ENCODE data around the gene SLFN11. TPM values are rescaled to one million over a fixed set of nuclear protein-coding genes. Genes with fewer than 3 reads are reported as not detected.
"Not testable (repeated sequence)": the region's sequence is repeated elsewhere in the genome, so short reads cannot be mapped to it uniquely, and the experiment has no call there.

Gene SLFN11
- 24.4 TPM for total RNA-seq

- peak; percentile 86 for DNase-seq (ENCODE audit: low spot score)
Measured at GRCh38 chr17:35373534-35373983, at the start of gene SLFN11. Gene SLFN11 (minus strand): TSS chr17:35373621. CDS start chr17:35363807, 9,814 bp downstream.

GRCh38 chr17:35421069-35421468 is 47.6 kb upstream of the SLFN11 start:
- DNase-seq (ENCODE audit: low spot score) = not testable (repeated sequence)

DNA sequence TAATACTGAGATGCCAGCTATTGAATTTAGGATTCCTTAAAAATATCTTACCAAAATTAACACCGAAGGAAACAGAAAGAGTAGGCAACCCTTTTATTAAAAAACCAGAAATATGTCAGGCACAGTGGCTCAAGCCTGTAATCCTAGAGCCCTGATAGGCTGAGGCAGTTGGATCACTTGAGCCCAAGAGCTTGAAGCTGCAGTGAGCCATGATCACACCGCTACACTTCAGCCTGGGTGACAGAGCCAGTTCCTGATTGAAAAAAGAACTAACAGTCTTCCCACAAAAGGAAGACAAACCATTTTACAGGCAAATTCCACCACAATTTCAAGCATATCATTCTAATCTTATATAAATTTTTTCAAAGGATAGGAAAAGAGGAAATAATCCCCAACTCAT is 43.2 kb upstream of the SLFN11 start:
- no peak for DNase-seq (ENCODE audit: low spot score)

- not testable (repeated sequence) for DNase-seq (ENCODE audit: low spot score)
Measured at GRCh38 chr17:35414707-35415106, 41.3 kb upstream of the SLFN11 start.

- DNase-seq (ENCODE audit: low spot score) = no peak
Measured at GRCh38 chr17:35414247-35414646, 40.8 kb upstream of the SLFN11 start.

DNA sequence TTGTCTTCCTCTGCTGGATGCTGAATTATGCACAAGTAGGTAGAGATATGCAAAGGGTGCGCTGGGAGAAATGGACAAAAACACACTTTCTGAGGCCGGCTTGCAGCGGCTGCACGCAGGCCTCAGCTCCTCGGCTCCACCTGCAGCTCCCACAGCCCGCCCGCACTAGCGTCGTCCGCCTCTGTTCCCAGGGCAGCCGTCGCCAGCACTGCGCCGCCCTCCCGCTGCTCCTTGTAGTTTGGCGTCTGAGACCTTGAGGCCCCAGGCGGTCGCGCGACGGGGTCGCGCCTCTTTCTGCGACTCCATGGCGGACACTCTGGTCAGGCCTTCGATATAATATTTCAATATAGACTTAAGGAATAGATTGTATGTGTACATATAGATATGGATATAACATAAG is 34.1 kb upstream of the SLFN11 start:
- DNase-seq (ENCODE audit: low spot score) = no peak

GRCh38 chr17:35406568-35406967 is 33.1 kb upstream of the SLFN11 start:
- DNase-seq (ENCODE audit: low spot score) = no peak

GRCh38 chr17:35404360-35404759 is 30.9 kb upstream of the SLFN11 start:
- no peak for DNase-seq (ENCODE audit: low spot score)

DNA sequence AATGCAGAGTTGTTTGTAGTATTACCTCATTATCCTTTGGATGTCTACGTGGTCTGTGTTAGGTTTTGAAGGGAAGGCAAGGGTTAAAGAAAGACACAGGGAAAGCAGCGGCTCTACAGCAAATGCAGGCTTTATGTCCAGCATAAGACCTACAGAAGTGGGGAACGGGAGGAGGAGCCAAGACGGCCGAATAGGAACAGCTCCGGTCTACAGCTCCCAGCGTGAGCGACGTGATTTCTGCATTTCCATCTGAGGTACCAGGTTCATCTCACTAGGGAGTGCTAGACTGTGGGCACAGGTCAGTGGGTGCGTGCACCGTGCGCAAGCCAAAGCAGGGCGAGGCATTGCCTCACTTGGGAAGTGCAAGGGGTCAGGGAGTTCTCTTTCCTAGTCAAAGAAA is 20.4 kb upstream of the SLFN11 start:
- DNase-seq (ENCODE audit: low spot score) = not testable (repeated sequence)

DNA sequence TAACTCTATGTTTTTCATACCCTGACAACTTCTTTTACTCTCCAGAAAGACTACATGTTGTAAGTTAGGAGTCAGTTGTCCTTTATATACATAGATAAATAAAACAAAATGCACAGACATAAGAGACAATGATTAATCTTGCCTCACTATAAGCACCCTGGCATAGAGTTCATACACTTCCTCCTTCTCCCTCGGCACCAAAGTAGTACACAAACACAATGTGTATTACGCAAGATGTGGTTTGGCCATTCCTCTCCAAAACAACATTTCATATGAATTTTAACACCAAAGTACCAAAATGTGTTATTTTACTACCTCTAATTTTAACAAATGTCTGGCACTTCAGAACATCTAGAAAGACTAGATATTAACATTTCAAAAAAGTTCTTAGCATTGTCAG is 17.2 kb upstream of the SLFN11 start:
- DNase-seq (ENCODE audit: low spot score) = no peak

DNA sequence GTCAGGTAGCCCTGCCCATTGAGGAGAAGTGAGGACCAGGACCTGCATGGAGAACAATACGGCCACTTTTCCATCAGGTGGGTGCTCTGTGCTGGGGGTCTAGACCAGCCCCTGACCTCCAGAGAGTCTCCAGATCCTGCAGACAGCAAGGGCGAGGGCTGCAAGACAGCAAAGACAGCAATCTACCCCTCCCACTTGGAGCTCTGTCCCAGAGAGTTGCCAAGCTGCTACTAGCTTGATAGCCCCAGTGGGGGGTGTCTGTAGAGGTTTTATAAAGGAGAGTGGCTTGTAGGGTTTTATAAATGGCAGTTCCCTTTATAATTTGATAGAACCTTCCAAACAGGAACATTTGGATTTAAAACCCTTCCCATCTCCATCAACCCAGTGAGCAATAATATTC is 16.7 kb upstream of the SLFN11 start:
- no peak for DNase-seq (ENCODE audit: low spot score)

DNA sequence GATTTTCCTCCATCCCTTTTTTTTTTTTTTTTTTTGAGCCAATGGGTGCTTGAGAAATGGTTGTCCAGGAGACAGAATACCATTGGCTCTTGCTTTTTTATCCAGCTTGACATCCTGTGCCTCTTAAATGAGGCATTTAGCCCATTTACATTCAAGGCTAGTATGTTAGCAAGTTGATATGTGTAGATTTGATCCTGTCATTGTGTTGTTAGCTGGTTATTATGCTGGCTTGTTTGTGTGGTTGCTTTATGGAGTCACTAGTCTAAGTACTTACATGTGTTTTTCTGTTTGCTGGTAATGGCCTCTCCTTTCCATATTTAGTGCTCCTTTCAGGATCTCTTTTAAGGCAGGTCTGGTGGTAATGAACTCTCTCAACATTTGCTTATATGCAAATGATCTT is 14.1 kb upstream of the SLFN11 start:
- no peak for DNase-seq (ENCODE audit: low spot score)

DNA sequence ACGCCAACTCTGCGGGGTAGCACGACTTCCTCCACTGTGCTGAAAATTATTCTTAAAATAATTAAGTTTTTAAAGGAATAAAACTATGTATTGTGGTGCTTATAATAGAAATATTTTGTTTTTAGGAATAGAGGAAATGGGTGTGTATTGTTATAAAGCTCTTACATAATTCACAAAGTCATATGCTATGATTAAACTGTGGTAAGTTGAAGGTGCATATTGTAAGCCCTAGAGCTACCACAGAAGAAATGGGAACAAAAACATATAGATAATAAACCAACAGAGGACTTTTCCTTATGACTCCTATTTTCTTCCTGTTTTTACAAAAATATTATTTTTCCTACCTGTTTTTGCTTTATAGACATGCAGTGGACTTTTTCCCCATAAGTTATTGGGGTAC is 4.3 kb upstream of the SLFN11 start:
- DNase-seq (ENCODE audit: low spot score) = no peak

GRCh38 chr17:35377068-35377467 is 3.6 kb upstream of the SLFN11 start:
- DNase-seq (ENCODE audit: low spot score) = no peak

DNA sequence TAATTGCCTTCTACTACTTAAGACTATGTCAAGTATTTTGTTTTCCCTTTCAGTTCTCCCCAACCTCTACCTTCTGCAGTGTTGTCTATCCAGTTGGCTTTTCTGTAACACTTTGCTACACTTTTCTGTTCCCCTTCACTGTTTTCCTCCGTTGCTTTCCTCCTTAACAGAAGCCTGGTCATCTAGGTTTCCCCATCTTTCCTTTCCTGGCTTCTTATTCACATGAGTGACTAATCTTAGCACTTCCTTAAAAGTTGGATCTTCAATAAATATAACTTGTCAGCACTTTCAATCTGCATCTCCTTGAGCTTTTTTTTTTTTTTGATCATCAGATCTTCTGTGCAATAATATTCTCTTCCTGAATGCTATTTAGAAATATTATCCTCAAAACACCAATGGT is 2.8 kb upstream of the SLFN11 start:
- no peak for DNase-seq (ENCODE audit: low spot score)

- DNase-seq (ENCODE audit: low spot score) = no peak
Measured at GRCh38 chr17:35374766-35375344, 1.4 kb upstream of the SLFN11 start.

DNA sequence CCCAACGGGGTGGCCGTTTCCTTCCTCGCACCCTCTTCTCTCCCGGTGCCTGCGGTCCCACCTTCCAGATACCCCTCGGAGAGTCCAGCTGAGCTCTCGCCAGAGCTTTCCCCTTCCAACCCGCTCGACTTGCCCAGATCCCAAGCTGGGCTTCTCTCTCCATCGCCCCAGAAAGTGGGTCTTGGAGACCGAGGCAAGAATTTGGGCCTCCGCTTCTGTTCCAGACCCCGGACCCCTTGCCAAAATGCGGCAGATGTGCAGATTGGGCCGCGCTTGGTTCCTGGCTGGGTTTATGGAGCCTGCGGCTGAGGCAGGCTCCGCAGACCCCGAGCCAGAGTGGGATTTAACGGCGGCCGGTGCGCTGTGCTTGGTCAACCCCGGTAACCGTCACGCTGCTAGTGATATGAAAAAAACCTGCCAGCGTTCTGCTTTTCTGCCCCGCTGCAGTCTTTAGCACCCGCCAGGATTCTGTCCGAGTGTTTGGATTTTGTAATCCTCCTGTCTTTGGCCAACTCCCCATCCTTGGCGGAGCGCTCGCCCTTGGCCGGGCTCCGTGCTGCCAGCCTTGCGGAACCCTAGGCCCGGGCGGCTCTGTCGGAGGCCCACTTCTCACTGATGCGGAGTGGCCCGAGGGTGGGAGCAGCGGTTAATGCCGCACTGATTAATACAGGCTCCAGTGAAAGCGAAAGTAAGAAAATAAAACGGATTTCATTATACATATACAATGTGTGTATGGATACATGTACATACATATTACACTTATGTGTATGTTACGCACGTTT is 754 bp upstream of the SLFN11 start:
- DNase-seq (ENCODE audit: low spot score) = peak; percentile 65

- DNase-seq (ENCODE audit: low spot score) = no peak
Measured at GRCh38 chr17:35372846-35373533, 431 bp downstream of the SLFN11 start.

GRCh38 chr17:35371934-35372333 is 1.5 kb downstream of the SLFN11 start:
- no peak for DNase-seq (ENCODE audit: low spot score)

DNA sequence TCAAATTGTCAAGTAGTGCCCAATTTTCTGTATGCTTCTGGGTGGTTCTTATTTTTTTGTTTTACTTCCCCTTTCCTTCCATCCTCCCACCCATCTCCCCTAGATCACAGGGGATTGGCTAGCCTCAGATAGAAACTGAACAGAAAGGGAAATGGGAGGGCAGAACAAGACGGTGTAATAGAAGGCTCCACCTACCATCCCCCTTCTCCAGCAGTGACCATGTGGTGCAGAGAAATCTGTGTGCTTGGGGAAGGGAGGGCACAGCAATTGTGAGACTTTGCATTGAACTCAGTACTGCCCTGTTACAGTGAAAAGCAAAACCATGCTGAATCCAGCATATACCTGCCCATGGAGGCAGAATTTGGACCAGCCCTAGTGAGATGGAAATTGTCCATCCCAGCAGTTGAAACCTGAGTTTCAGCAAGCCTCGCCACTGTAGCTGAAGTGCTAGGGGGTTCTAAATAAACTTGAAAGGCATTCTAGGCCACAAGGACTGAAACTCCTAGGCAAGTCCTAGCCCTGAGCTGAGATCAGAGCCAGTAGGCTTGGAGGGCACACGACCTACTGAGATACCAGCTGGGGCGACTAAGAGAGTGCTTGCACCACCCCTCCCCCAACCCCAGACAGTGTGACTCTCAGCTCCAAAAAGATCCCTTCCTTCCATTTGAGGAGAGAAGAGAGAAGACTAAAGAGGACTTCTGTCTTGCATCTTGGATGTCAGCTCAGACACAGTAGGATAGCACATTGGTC is 5.2 kb downstream of the SLFN11 start:
- DNase-seq (ENCODE audit: low spot score) = no peak

DNA sequence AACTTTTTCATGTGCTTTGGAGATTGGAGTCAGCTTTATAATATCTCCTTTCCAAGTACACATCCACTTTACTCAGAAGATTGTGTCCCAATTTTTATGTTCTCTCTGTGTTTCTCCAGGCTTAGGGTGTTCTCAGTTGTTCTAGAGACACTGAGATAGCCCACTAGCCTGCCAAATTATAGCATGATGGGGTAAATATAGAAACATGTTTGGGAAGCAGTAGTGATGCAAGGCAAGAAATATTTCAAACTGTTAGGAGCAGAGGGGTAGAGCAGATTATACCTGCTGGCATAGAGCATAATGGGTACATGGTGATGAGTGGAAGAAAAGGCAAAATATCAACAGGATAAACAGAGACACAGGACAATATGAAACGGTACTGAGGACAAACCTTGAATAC is 12.4 kb downstream of the SLFN11 start:
- no peak for DNase-seq (ENCODE audit: low spot score)

- no peak for DNase-seq (ENCODE audit: low spot score)
Measured at GRCh38 chr17:35359398-35359797, 14.0 kb downstream of the SLFN11 start.

Data from ureter (tissue), 1 donor.